DND-41 (cell line): ENCODE measurements around the gene KRT79.

Experiments used
- ATAC-seq: fragments of 200-7000 bp; cut with Tn5 transposase; 3 replicates; pipeline ENCODE4 v1.9.1; 2021; ENCODE audit warnings: low read depth; ENCODE audit not compliant: insufficient read depth
- DNase-seq: peaks from one replicate; pipeline ENCODE4 v3.0.0-alpha.2; 2020
- H2AFZ ChIP-seq: 2 replicates; pipeline ENCODE4 v1.6.0; 2012; ENCODE audit warnings: low read depth, low read length
- H3K27ac ChIP-seq: 2 replicates; pipeline ENCODE4 v1.5.1; 2012; ENCODE audit warnings: low read length, inconsistent platforms
- H3K27me3 ChIP-seq: fragments of 200-600 bp; sonication (generic); 2 replicates; pipeline ENCODE4 v1.6.0; 2012; ENCODE audit warnings: low read length, mild to moderate bottlenecking, inconsistent platforms; ENCODE audit not compliant: insufficient read depth, poor library complexity
- H3K36me3 ChIP-seq: 2 replicates; pipeline ENCODE4 v1.5.1; 2012; ENCODE audit warnings: low read length, inconsistent platforms; ENCODE audit not compliant: insufficient read depth
- H3K4me1 ChIP-seq: 2 replicates; pipeline ENCODE4 v1.5.1; 2012; ENCODE audit warnings: mild to moderate bottlenecking, low read length; ENCODE audit not compliant: insufficient read depth
- H3K4me2 ChIP-seq: 2 replicates; pipeline ENCODE4 v1.6.0; 2012; ENCODE audit warnings: mild to moderate bottlenecking, moderate library complexity, low read length, inconsistent platforms; ENCODE audit not compliant: insufficient read depth
- H3K4me3 ChIP-seq, 2 experiments: fragments of 200-600 bp in 1 of 2; shearing (Covaris generic) in 1 of 2; 2 replicates each; pipeline ENCODE4 v1.5.1; 2012 to 2016; ENCODE audit warnings: inconsistent platforms in 2 of 2, low read length in 2 of 2, mild to moderate bottlenecking in 2 of 2, low read depth in 1 of 2, moderate library complexity in 1 of 2
- H3K79me2 ChIP-seq: 2 replicates; pipeline ENCODE4 v1.6.0; 2012; ENCODE audit warnings: low read length, inconsistent platforms; ENCODE audit not compliant: insufficient read depth
- H3K9ac ChIP-seq: 2 replicates; pipeline ENCODE4 v1.6.0; 2012; ENCODE audit warnings: low read depth, mild to moderate bottlenecking, inconsistent platforms, low read length, moderate library complexity
- H3K9me3 ChIP-seq: 2 replicates; pipeline ENCODE4 v1.5.1; 2012; ENCODE audit warnings: low read length, moderate library complexity, mild to moderate bottlenecking, inconsistent platforms; ENCODE audit not compliant: insufficient read depth, severe bottlenecking
- H4K20me1 ChIP-seq: 2 replicates; pipeline ENCODE4 v1.6.0; 2012; ENCODE audit warnings: low read length; ENCODE audit not compliant: insufficient read depth
- EZH2 ChIP-seq: IDR thresholded peaks from 3 replicates; pipeline ENCODE4 v1.6.1; 2012; ENCODE audit warnings: borderline replicate concordance, low read depth, mild to moderate bottlenecking, moderate library complexity, low read length, inconsistent platforms; ENCODE audit not compliant: severe bottlenecking
- TF ChIP-seq, protein P1 (sequence below): IDR thresholded peaks from 2 replicates; pipeline ENCODE4 v1.5.1; 2012; ENCODE audit warnings: borderline replicate concordance, low read length, moderate library complexity, mild to moderate bottlenecking; ENCODE audit not compliant: poor library complexity, severe bottlenecking; ENCODE audit errors: extremely low read depth

Gene KRT79

DNA sequence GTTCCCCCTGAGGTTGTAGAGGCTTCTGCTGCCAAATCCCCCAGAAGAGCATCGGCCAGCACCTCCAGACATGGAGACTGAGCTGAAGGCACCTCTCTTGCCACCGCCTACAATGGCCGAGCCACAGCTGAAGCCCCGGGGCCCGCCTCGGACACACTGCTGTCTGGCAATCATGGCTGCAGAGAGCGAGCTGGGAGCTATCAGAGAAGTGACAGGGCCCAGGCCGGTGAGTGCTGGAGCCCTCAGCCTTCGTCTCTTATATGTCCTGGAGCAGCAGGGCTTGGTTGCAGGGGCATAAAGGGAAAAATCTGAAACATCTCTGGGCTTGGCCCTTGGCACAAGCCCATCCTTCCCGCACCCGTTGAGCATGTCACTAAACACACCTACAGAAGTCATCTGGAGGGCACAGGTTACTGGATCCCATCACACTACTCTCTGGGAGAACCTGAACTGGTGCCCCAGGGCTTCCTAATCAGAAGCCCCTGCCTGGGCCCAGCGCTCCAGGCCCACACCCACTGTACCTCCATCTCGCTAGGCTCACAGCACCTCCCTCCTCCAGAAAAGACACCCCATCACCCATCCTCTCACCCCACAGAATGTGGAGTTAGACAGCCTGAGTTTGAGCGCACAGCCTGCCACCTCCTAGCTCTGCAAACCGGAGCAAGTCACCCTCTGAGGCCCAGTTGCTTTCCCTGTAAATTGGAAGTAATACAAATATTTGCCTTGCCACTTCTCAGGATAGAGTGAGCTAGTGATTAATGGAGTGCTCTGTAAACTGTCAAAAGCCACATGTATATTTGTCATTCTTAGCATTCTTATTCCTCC, 20.0 kb downstream of the KRT79 start, which contains the start of gene KRT4:
KRT4 (minus strand) TSS at position 232 of the 825 bp plus-strand sequence; CDS start at position 174, 58 bp downstream.
- no peak within 1 kb of the TSS for H3K9ac ChIP-seq
- H3K9me3 ChIP-seq: no peaks in the 10 kb centered on the region
- H3K4me2 ChIP-seq: no peak within 1 kb of the TSS
- H2AFZ ChIP-seq: no peak within 1 kb of the TSS
- no peak within 1 kb of the TSS for H3K4me3 ChIP-seq
- no peak within 1 kb of the TSS for H3K27ac ChIP-seq
- TF ChIP-seq, protein P1, sequence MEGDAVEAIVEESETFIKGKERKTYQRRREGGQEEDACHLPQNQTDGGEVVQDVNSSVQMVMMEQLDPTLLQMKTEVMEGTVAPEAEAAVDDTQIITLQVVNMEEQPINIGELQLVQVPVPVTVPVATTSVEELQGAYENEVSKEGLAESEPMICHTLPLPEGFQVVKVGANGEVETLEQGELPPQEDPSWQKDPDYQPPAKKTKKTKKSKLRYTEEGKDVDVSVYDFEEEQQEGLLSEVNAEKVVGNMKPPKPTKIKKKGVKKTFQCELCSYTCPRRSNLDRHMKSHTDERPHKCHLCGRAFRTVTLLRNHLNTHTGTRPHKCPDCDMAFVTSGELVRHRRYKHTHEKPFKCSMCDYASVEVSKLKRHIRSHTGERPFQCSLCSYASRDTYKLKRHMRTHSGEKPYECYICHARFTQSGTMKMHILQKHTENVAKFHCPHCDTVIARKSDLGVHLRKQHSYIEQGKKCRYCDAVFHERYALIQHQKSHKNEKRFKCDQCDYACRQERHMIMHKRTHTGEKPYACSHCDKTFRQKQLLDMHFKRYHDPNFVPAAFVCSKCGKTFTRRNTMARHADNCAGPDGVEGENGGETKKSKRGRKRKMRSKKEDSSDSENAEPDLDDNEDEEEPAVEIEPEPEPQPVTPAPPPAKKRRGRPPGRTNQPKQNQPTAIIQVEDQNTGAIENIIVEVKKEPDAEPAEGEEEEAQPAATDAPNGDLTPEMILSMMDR: no peak
- TF ChIP-seq EZH2: no peak
- no peaks in the 10 kb centered on the region for H3K4me1 ChIP-seq
- no peaks in the 10 kb centered on the region for H3K36me3 ChIP-seq
- no peaks in the 10 kb centered on the region for H4K20me1 ChIP-seq
- peaks cover 9% of the 10 kb centered on the region for H3K27me3 ChIP-seq
- DNase-seq (no peak), ATAC-seq (no peak)
- H3K79me2 ChIP-seq: no peaks in the 10 kb centered on the region

DNA sequence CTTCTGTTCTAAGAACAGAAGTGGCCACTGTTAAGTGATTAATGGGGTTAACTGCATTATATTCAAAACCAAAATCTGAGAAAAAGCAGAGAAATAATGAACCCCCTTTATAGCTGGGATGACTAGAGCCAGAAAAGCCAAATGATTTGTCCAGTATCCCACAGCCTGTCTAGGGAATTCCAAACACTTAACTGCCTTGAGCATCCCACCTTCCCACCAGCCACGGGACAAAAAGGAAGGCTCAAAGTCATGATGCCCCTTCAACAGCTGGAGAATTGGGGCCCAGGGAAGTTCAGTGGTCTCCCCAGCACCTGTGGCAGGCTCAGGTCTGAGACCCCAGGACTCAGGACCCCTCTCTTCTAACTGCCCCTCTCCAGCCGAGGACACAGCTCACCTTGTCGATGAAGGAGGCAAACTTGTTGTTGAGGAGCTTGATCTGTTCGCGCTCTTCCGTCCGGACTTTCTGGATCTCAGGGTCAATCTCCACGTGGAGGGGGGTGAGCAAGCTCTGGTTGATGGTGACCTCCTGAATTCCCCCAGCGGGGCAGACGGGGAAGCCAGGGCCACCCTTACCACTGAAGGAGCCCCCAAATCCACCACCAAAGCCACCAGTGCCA, 20.8 kb downstream of the KRT79 start:
- no peak overlapping the region for H3K4me3 ChIP-seq
- no peak overlapping the region for H2AFZ ChIP-seq
- no peaks in the 10 kb centered on the region for H3K36me3 ChIP-seq
- peaks cover 9% of the 10 kb centered on the region for H3K27me3 ChIP-seq
- no peak overlapping the region for H3K27ac ChIP-seq
- H4K20me1 ChIP-seq: 0 out of 2 replicates have a peak, but pooled peaks cover 3% of the 10 kb centered on the region
- no peaks in the 10 kb centered on the region for H3K4me1 ChIP-seq
- H3K9ac ChIP-seq: no peak overlapping the region
- DNase-seq (no peak), ATAC-seq (no peak)
- no peaks in the 10 kb centered on the region for H3K79me2 ChIP-seq
- H3K9me3 ChIP-seq: no peaks in the 10 kb centered on the region
- TF ChIP-seq, protein P1: no peak
- no peak for TF ChIP-seq EZH2
- H3K4me2 ChIP-seq: no peak overlapping the region

DNA sequence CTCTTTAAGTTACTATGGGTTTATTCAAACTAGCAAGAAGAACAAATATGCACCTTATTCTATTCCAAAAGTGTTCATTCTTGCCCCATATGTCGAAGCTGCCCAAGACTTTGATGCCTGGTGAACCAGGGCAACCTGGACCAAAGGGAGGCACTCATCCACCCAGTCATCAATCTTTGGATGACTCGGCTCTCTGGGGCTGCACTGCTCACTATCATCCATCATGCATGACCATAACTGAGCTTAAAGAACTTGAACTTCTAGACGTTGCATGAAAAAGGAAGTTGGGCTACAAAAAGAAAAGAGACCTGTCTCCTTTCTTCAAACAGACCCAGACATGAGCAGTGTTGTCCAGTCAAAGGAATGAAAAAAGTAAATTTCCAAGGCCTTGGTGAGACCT, 21.4 kb downstream of the KRT79 start:
- Histone ChIP-seq H3K9me3 (no peaks in the 10 kb centered on the region), H3K4me3 (no peak overlapping the region), H3K4me1 (no peaks in the 10 kb centered on the region), H3K4me2 (no peak overlapping the region), H3K79me2 (no peaks in the 10 kb centered on the region), H4K20me1 (0 out of 2 replicates have a peak, but pooled peaks cover 3% of the 10 kb centered on the region), H3K27me3 (peaks cover 7% of the 10 kb centered on the region), H3K27ac (no peak overlapping the region), H3K9ac (no peak overlapping the region), H2AFZ (no peak overlapping the region), H3K36me3 (no peaks in the 10 kb centered on the region)
- ATAC-seq (no peak), DNase-seq (no peak)
- no peak for TF ChIP-seq EZH2
- TF ChIP-seq, protein P1: no peak
